OCI-LY7 (cell line): ENCODE data around the gene GATB. TPM values are rescaled to one million over a fixed set of nuclear protein-coding genes. Genes with fewer than 3 reads are reported as not detected.

ENCODE experiments used
- BruUV-seq: library from RNA; stranded (reverse); fragments of 400-500 nt; replicated peaks from 2 replicates; lab custom pipeline; 2021; lab: Mats Ljungman, UMichigan
- CTCF ChIA-PET: fragments of 300-600 bp; sonication (Branson Sonifier 250); formaldehyde crosslinking; loops from one replicate; lab custom pipeline; 2022; ENCODE audit warnings: antibody characterized with exemption; ENCODE audit not compliant: unreplicated experiment; lab: Charles Lee
- POLR2A ChIA-PET: fragments of 300-600 bp; sonication (Branson Sonifier 250); formaldehyde crosslinking; loops from one replicate; lab custom pipeline; 2022; ENCODE audit warnings: antibody characterized with exemption; lab: Charles Lee
- DNase-seq: peaks from one replicate; pipeline ENCODE4 v3.0.0-alpha.2; 2015; ENCODE audit warnings: low spot score
- H2AFZ ChIP-seq: fragments of 200-600 bp; sonication (generic), shearing (Covaris generic); 2 replicates; pipeline ENCODE4 v1.6.1; 2014; ENCODE audit warnings: mild to moderate bottlenecking, antibody characterized with exemption, low read length, moderate library complexity
- H3K27ac ChIP-seq: fragments of 200-600 bp; sonication (generic); 2 replicates; pipeline ENCODE4 v1.5.1; 2014; ENCODE audit warnings: mixed run types, low read depth, mild to moderate bottlenecking, moderate library complexity, low read length, inconsistent platforms; ENCODE audit not compliant: poor library complexity, severe bottlenecking
- H3K36me3 ChIP-seq: fragments of 200-600 bp; sonication (generic); 2 replicates; pipeline ENCODE4 v1.6.1; 2014; ENCODE audit warnings: mild to moderate bottlenecking, antibody characterized with exemption, low read length, moderate library complexity, mixed read lengths; ENCODE audit not compliant: insufficient read depth
- H3K4me1 ChIP-seq: fragments of 200-600 bp; sonication (generic); 2 replicates; pipeline ENCODE4 v1.5.1; 2014; ENCODE audit warnings: mild to moderate bottlenecking, low read length; ENCODE audit not compliant: insufficient read depth, poor library complexity, severe bottlenecking
- H3K4me2 ChIP-seq: fragments of 200-600 bp; sonication (generic); 2 replicates; pipeline ENCODE4 v1.6.1; 2014; ENCODE audit warnings: mild to moderate bottlenecking, low read length
- H3K4me3 ChIP-seq: fragments of 200-600 bp; sonication (generic); 2 replicates; pipeline ENCODE4 v1.5.1; 2014; ENCODE audit warnings: mild to moderate bottlenecking, low read depth, low read length; ENCODE audit not compliant: poor library complexity, severe bottlenecking
- H3K79me2 ChIP-seq: fragments of 200-600 bp; sonication (generic); 2 replicates; pipeline ENCODE4 v1.6.1; 2016; ENCODE audit warnings: low read depth, mild to moderate bottlenecking, low read length, moderate library complexity, mixed read lengths; ENCODE audit not compliant: insufficient read depth
- H3K9me2 ChIP-seq: fragments of 200-600 bp; sonication (generic); 2 replicates; pipeline ENCODE4 v1.6.1; 2016; ENCODE audit warnings: mild to moderate bottlenecking, low read length, mixed read lengths; ENCODE audit not compliant: insufficient read depth
- H3K9me3 ChIP-seq: fragments of 200-600 bp; sonication (generic); 2 replicates; pipeline ENCODE4 v1.6.1; 2014; ENCODE audit warnings: mild to moderate bottlenecking, mixed run types, low read length, mixed read lengths
- H4K20me1 ChIP-seq: fragments of 200-600 bp; sonication (generic); 2 replicates; pipeline ENCODE4 v1.6.1; 2014; ENCODE audit warnings: mild to moderate bottlenecking, antibody characterized with exemption, low read length, moderate library complexity, mixed read lengths; ENCODE audit not compliant: insufficient read depth
- EZH2phosphoT487 ChIP-seq: fragments of 200-600 bp; sonication (generic); IDR thresholded peaks from 2 replicates; pipeline ENCODE4 v1.6.1; 2018; ENCODE audit warnings: low read depth, borderline replicate concordance, mild to moderate bottlenecking, mixed run types, antibody characterized with exemption, low read length, moderate library complexity, mixed read lengths
- intact Hi-C: fragments of 100-400 bp; cut with micrococcal nuclease; formaldehyde crosslinking; loops from one replicate; pipeline ENCODE4 v1.10.0; 2022; ENCODE audit not compliant: unreplicated experiment
- total RNA-seq, 2 experiments: library from RNA; depleted of rRNA in 1 of 2; stranded (reverse); fragments of >200 nt in 1 of 2; shearing (Covaris generic) in 1 of 2; gene quantifications; 2 replicates each; pipeline ENCODE4 v1.2.3, GENCODE V29; 2014 to 2022
- TF ChIP-seq, protein P1 (sequence below): fragments of 200-600 bp; sonication (generic); conservative IDR thresholded peaks from 2 replicates; pipeline ENCODE4 v1.5.1; 2014; ENCODE audit warnings: mild to moderate bottlenecking, antibody characterized with exemption, low read length, moderate library complexity, mixed read lengths

The GATB gene
- total RNA-seq, 2 experiments from 2014 or later: 24.6 to 26.5 TPM

- Histone ChIP-seq H3K4me3 (no peak overlapping the region), H3K4me2 (no peak overlapping the region), H3K4me1 (no peaks in the 10 kb centered on the region), H2AFZ (no peak overlapping the region), H3K9me3 (no peaks in the 10 kb centered on the region), H3K27ac (no peak overlapping the region), H3K36me3 (0 out of 2 replicates have a peak, but pooled peaks cover 8% of the 10 kb centered on the region), H3K79me2 (no peaks in the 10 kb centered on the region), H4K20me1 (no peaks in the 10 kb centered on the region), H3K9me2 (no peaks in the 10 kb centered on the region)
- intact Hi-C loops: no loop called here
- no TSS peak for BruUV-seq
- DNase-seq: no peak
- TF ChIP-seq EZH2phosphoT487: no peak
- TF ChIP-seq, protein P1, sequence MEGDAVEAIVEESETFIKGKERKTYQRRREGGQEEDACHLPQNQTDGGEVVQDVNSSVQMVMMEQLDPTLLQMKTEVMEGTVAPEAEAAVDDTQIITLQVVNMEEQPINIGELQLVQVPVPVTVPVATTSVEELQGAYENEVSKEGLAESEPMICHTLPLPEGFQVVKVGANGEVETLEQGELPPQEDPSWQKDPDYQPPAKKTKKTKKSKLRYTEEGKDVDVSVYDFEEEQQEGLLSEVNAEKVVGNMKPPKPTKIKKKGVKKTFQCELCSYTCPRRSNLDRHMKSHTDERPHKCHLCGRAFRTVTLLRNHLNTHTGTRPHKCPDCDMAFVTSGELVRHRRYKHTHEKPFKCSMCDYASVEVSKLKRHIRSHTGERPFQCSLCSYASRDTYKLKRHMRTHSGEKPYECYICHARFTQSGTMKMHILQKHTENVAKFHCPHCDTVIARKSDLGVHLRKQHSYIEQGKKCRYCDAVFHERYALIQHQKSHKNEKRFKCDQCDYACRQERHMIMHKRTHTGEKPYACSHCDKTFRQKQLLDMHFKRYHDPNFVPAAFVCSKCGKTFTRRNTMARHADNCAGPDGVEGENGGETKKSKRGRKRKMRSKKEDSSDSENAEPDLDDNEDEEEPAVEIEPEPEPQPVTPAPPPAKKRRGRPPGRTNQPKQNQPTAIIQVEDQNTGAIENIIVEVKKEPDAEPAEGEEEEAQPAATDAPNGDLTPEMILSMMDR: no peak
- ChIA-PET POLR2A (interaction anchor here (1.4 kb wide), 1 partner anchor 15 kb away, joined by 4 read pairs; no protein-coding TSS in a partner anchor), CTCF (no interaction called here)
Measured at GRCh38 chr4:151712777-151713176, 48.0 kb downstream of the GATB start.

DNA sequence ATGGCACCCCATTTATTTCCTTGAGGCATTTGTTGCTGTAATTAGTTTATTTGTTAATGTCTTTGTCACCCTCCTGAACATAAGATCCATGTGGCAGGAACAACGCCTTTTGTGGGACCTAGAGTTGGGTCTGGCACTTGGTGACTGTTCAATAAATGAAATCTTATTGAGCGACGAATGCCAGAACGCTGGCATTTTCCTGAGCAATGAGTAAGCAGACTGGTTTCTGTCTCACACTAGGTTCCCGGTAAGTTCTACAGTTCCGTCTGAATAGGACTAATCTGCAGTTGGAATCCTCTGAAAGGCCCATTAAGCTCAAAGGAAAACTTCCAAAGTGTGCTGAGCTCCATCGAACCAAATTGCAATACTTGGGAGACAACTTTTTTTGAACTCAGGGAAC is 49.2 kb downstream of the GATB start:
- ChIA-PET CTCF (no interaction called here), POLR2A (interaction anchor here (0.6 kb wide), 1 partner anchor 505 kb away, joined by 3 read pairs; no protein-coding TSS in a partner anchor)
- Histone ChIP-seq H2AFZ (no peak overlapping the region), H3K4me3 (no peak overlapping the region), H3K9me3 (no peaks in the 10 kb centered on the region), H3K36me3 (0 out of 2 replicates have a peak, but pooled peaks cover 8% of the 10 kb centered on the region), H3K79me2 (no peaks in the 10 kb centered on the region), H3K9me2 (no peaks in the 10 kb centered on the region), H3K4me1 (no peaks in the 10 kb centered on the region), H3K27ac (no peak overlapping the region), H3K4me2 (no peak overlapping the region), H4K20me1 (no peaks in the 10 kb centered on the region)
- BruUV-seq: no TSS peak
- intact Hi-C loops: no loop called here
- no peak for TF ChIP-seq EZH2phosphoT487
- TF ChIP-seq, protein P1: no peak
- no peak for DNase-seq

GRCh38 chr4:151709587-151709986 is 51.2 kb downstream of the GATB start:
- intact Hi-C loops: no loop called here
- no peak for TF ChIP-seq EZH2phosphoT487
- TF ChIP-seq, protein P1: no peak
- POLR2A ChIA-PET: no interaction called here
- CTCF ChIA-PET: no interaction called here
- Histone ChIP-seq H3K36me3 (0 out of 2 replicates have a peak, but pooled peaks cover 3% of the 10 kb centered on the region), H2AFZ (no peak overlapping the region), H3K9me3 (no peaks in the 10 kb centered on the region), H3K4me1 (no peaks in the 10 kb centered on the region), H3K27ac (no peak overlapping the region), H3K9me2 (no peaks in the 10 kb centered on the region), H3K4me2 (no peak overlapping the region), H3K4me3 (no peak overlapping the region), H4K20me1 (no peaks in the 10 kb centered on the region), H3K79me2 (no peaks in the 10 kb centered on the region)
- DNase-seq: no peak
- BruUV-seq: no TSS peak
